Measurements from ENCODE around the gene NUTM1. TPM values are rescaled to one million over a fixed set of nuclear protein-coding genes. Genes with fewer than 3 reads are reported as not detected.
A peak's percentile ranks its signal among the peaks of the same experiment; 100 is the strongest.

Gene NUTM1
- total and polyA plus RNA-seq, 2 of the 13 experiments (the other 11 are each of a cell fraction or from before 2014, with no cell fraction given), result not detected

GRCh38 chr15:34342737-34343575, at the start of gene NUTM1, which contains the start of gene NOP10 (continued):
- TF ChIP-seq ZNF280D (CRISPR knock-in tag; IDR thresholded peaks at IDR 0.05), result 0 out of 2 replicates have a peak, but pooled peaks have one; percentile 46
- no peak for TF ChIP-seq GRHL1 (CRISPR knock-in tag; conservative IDR thresholded peaks at IDR 0.05)
- peak; percentile 90 for TF ChIP-seq HOXA3 (CRISPR knock-in tag; IDR thresholded peaks at IDR 0.05)
- TF ChIP-seq ZNF331 (CRISPR knock-in tag; IDR thresholded peaks at IDR 0.05), result peak; percentile 66; the same call in 1 of the 2 replicates
- TF ChIP-seq ZNF275 (CRISPR knock-in tag; IDR thresholded peaks at IDR 0.05; ENCODE audit: borderline replicate concordance), result peak; percentile 44; the same call in 1 of the 2 replicates
- peak; percentile 30; the same call in 1 of the 2 replicates for TF ChIP-seq SP4 (CRISPR knock-in tag; IDR thresholded peaks at IDR 0.05)
- TF ChIP-seq FOXA3 (CRISPR knock-in tag; IDR thresholded peaks at IDR 0.05), result peak; percentile 55
- TF ChIP-seq ZNF792 (CRISPR knock-in tag; IDR thresholded peaks at IDR 0.05), result peak; percentile 56; the same call in 1 of the 2 replicates
- no peak for TF ChIP-seq ZFP62 (CRISPR knock-in tag; IDR thresholded peaks at IDR 0.05)
- TF ChIP-seq ZFP36 (IDR thresholded peaks at IDR 0.05; ENCODE audit: borderline replicate concordance, low read depth, low read length, partially characterized antibody), result no peak
- TF ChIP-seq ZNF263 (CRISPR knock-in tag; IDR thresholded peaks at IDR 0.05), result no peak
- TF ChIP-seq NCOA2 (CRISPR knock-in tag; IDR thresholded peaks at IDR 0.05), result peak; percentile 49
- peak; percentile 50 for TF ChIP-seq ZNF883 (CRISPR knock-in tag; IDR thresholded peaks at IDR 0.05; ENCODE audit: not compliant biosample characterization)
- peak; percentile 55; the same call in 1 of the 2 replicates for TF ChIP-seq ZZZ3 (CRISPR knock-in tag; IDR thresholded peaks at IDR 0.05; ENCODE audit: borderline replicate concordance)
- TF ChIP-seq ZNF770 (CRISPR knock-in tag; IDR thresholded peaks at IDR 0.05), result no peak; the same call in 1 of the 2 replicates
- TF ChIP-seq AGO2 (optimal IDR thresholded peaks at IDR 0.05; ENCODE audit: low read depth, low read length), result no peak
- TF ChIP-seq TEF (CRISPR knock-in tag; IDR thresholded peaks at IDR 0.05), result no peak
- TF ChIP-seq TIGD3 (CRISPR knock-in tag; IDR thresholded peaks at IDR 0.05; ENCODE audit: borderline replicate concordance), result no peak
